HG03565 (cell line): ENCODE measurements around the gene ACP3.

ENCODE experiments used
- ATAC-seq: cut with Tn5 transposase; IDR thresholded peaks from one replicate; pipeline ENCODE4 v1.9.1; 2021; ENCODE audit warnings: mild to moderate bottlenecking, moderate library complexity; ENCODE audit not compliant: unreplicated experiment

ACP3 gene

GRCh38 chr3:132405609-132406299 is 88.5 kb downstream of the ACP3 start:
- no peak for ATAC-seq

GRCh38 chr3:132406587-132406986 is 89.4 kb downstream of the ACP3 start:
- no peak for ATAC-seq

DNA sequence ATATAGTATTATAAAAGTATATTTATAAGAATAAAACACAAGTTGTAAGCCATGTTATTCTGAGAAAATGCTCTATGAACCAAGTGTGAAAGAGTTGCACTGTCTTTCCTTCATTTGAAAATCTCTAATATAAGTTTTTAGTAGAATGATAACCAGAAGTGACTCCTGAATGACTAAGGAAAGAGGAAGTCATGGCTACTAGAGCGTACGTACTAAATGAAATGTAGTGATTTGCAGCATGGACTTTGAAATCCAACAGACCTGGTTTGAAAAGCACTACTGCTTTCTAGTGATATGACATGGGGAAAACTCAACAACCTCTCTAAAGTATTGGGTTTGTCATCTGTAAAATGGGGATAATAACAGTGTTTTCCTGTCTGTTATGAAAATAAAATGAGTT is 89.8 kb downstream of the ACP3 start:
- ATAC-seq = no peak
